ENCODE measurements around the gene TMEM161A.
"Not testable (repeated sequence)": the region's sequence is repeated elsewhere in the genome, so short reads cannot be mapped to it uniquely, and the experiment has no call there.

The TMEM161A gene

GRCh38 chr19:19155495-19156219, 17.4 kb upstream of the TMEM161A start:
- DNase-seq, result no peak

GRCh38 chr19:19154768-19155494, 16.7 kb upstream of the TMEM161A start:
- DNase-seq, result no peak

GRCh38 chr19:19152668-19153384, 14.5 kb upstream of the TMEM161A start:
- DNase-seq, result no peak

GRCh38 chr19:19151418-19151817, 13.1 kb upstream of the TMEM161A start:
- DNase-seq, result no peak

- no peak for DNase-seq
Observed at GRCh38 chr19:19149435-19149834, 11.2 kb upstream of the TMEM161A start.

GRCh38 chr19:19148504-19148903, 10.2 kb upstream of the TMEM161A start:
- DNase-seq, result not testable (repeated sequence)

GRCh38 chr19:19147344-19147743, 9.1 kb upstream of the TMEM161A start:
- DNase-seq, result no peak

GRCh38 chr19:19146865-19147264, 8.6 kb upstream of the TMEM161A start:
- DNase-seq, result no peak

- DNase-seq, result peak in 48 of 51 donors; percentile 5 to 81 (median 44)
Observed at GRCh38 chr19:19145684-19146608, 7.7 kb upstream of the TMEM161A start.

GRCh38 chr19:19145281-19145680, 7.0 kb upstream of the TMEM161A start:
- DNase-seq, result no peak

GRCh38 chr19:19142347-19142746, 4.1 kb upstream of the TMEM161A start:
- DNase-seq, result no peak

- no peak for DNase-seq
Observed at GRCh38 chr19:19140476-19140875, 2.2 kb upstream of the TMEM161A start.

GRCh38 chr19:19139876-19140229, 1.6 kb upstream of the TMEM161A start:
- peak in 1 of 51 donors; percentile 2 for DNase-seq

GRCh38 chr19:19137556-19138108, 646 bp downstream of the TMEM161A start:
- no peak for DNase-seq

GRCh38 chr19:19135713-19136112, 2.6 kb downstream of the TMEM161A start:
- DNase-seq, result not testable (repeated sequence)

GRCh38 chr19:19134687-19135158, 3.6 kb downstream of the TMEM161A start:
- DNase-seq, result no peak

- no peak for DNase-seq
Observed at GRCh38 chr19:19133985-19134384, 4.3 kb downstream of the TMEM161A start.

- no peak for DNase-seq
Observed at GRCh38 chr19:19132912-19133311, 5.4 kb downstream of the TMEM161A start.

GRCh38 chr19:19131989-19132388, 6.3 kb downstream of the TMEM161A start:
- no peak for DNase-seq

GRCh38 chr19:19126102-19126501, 12.2 kb downstream of the TMEM161A start:
- DNase-seq, result no peak

- DNase-seq, result no peak
Observed at GRCh38 chr19:19123386-19123785, 14.9 kb downstream of the TMEM161A start.
